Peyer's patch (tissue), 4 donors: Measurements from ENCODE around the gene RUNDC3A.

Source experiments
- POLR2A ChIP-seq, 2 donors: fragments of 450-650 bp; IDR thresholded peaks; one replicate each; pipeline ENCODE4 v1.5.1; 2017; ENCODE audit warnings: antibody characterized with exemption in 2 of 2, mild to moderate bottlenecking in 2 of 2, moderate library complexity in 2 of 2
- TF ChIP-seq, protein P1 (sequence below), 6 experiments: fragments of 450-650 bp in 4 of 6; fragments of 200-600 bp in 2 of 6; sonication (generic) in 1 of 6; IDR thresholded peaks; one replicate each; pipeline ENCODE4 v1.5.1; 2017 to 2019; ENCODE audit warnings: antibody characterized with exemption in 6 of 6, mild to moderate bottlenecking in 3 of 6, moderate library complexity in 1 of 6

DNA sequence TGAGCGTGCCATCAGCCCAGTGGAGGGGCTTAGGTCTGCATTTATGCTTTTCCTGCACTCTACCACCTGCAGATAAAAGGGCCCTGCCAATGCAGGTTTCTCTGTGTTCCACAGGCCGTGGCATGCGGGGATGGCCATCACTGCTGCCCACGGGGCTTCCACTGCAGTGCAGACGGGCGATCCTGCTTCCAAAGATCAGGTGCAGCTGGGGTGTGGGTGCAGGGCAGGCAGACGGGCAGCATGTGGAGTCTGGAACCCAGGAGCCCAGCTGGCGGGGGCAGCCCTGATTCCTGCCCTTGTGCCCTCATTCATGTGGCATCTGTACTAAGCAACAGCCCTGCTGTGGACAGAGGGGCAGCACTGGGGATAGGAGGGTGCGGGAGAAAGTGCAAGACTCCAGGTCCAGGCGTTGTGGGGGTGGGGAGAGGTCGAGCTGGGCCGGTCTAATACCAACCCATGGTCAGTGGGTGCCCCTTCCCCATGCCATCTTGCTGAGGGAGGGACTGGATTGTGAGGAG is 41.2 kb downstream of the RUNDC3A start:
- TF ChIP-seq, protein P1, sequence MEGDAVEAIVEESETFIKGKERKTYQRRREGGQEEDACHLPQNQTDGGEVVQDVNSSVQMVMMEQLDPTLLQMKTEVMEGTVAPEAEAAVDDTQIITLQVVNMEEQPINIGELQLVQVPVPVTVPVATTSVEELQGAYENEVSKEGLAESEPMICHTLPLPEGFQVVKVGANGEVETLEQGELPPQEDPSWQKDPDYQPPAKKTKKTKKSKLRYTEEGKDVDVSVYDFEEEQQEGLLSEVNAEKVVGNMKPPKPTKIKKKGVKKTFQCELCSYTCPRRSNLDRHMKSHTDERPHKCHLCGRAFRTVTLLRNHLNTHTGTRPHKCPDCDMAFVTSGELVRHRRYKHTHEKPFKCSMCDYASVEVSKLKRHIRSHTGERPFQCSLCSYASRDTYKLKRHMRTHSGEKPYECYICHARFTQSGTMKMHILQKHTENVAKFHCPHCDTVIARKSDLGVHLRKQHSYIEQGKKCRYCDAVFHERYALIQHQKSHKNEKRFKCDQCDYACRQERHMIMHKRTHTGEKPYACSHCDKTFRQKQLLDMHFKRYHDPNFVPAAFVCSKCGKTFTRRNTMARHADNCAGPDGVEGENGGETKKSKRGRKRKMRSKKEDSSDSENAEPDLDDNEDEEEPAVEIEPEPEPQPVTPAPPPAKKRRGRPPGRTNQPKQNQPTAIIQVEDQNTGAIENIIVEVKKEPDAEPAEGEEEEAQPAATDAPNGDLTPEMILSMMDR (IDR thresholded peaks at IDR 0.05): no peak
- TF ChIP-seq POLR2A (IDR thresholded peaks at IDR 0.05): no peak
